A549 (cell line): ENCODE results near the gene CEACAM20.
"Not testable (repeated sequence)": the region's sequence is repeated elsewhere in the genome, so short reads cannot be mapped to it uniquely, and the experiment has no call there.

Experiments used
- CTCF ChIP-seq: fragments of >200 bp; sonication (Bioruptor Twin); formaldehyde crosslinking; IDR thresholded peaks from 3 replicates; pipeline ENCODE4 v1.5.1; 2016
- EP300 ChIP-seq, 2 experiments: fragments of >200 bp; sonication (Bioruptor Twin); formaldehyde crosslinking; IDR thresholded peaks; 2 replicates in 1 of 2; 3 replicates in 1 of 2; pipeline ENCODE4 v1.6.1; 2016 to 2017
- JUN ChIP-seq, 2 experiments: fragments of >200 bp; sonication (Bioruptor Twin); formaldehyde crosslinking; IDR thresholded peaks; 2 replicates in 1 of 2; 3 replicates in 1 of 2; pipeline ENCODE4 v1.6.1; 2016 to 2017
- KDM5A ChIP-seq: fragments of 200-600 bp; sonication (generic); IDR thresholded peaks from 2 replicates; pipeline ENCODE4 v1.6.1; 2016; ENCODE audit warnings: antibody characterized with exemption, mild to moderate bottlenecking
- MAX ChIP-seq: IDR thresholded peaks from 2 replicates; pipeline ENCODE4 v1.6.1; 2012
- PHF8 ChIP-seq: fragments of 200-600 bp; sonication (generic); IDR thresholded peaks from 2 replicates; pipeline ENCODE4 v1.6.1; 2016; ENCODE audit warnings: low read depth, mild to moderate bottlenecking, antibody characterized with exemption, moderate library complexity, borderline replicate concordance
- POLR2A ChIP-seq: IDR thresholded peaks from 2 replicates; pipeline ENCODE4 v1.6.1; 2012; ENCODE audit warnings: mild to moderate bottlenecking, low read length
- RAD21 ChIP-seq, 2 experiments: fragments of >200 bp in 1 of 2; sonication (Bioruptor Twin) in 1 of 2; formaldehyde crosslinking in 1 of 2; IDR thresholded peaks in 1 of 2; conservative IDR thresholded peaks in 1 of 2; 2 replicates in 1 of 2; 3 replicates in 1 of 2; pipeline ENCODE4 v1.6.1; 2012 to 2018; ENCODE audit warnings: inconsistent platforms in 1 of 2
- REST ChIP-seq: fragments of 200-600 bp; sonication (generic); IDR thresholded peaks from 2 replicates; pipeline ENCODE4 v1.6.1; 2016; ENCODE audit warnings: antibody characterized with exemption, mild to moderate bottlenecking, moderate library complexity
- RFX5 ChIP-seq: fragments of 450-650 bp; IDR thresholded peaks from 2 replicates; pipeline ENCODE4 v1.7.1; 2014; ENCODE audit warnings: antibody characterized with exemption, mild to moderate bottlenecking, moderate library complexity
- RNF2 ChIP-seq: fragments of 200-600 bp; sonication (generic); IDR thresholded peaks from 2 replicates; pipeline ENCODE4 v1.6.1; 2016; ENCODE audit warnings: low read depth, mild to moderate bottlenecking, antibody characterized with exemption, moderate library complexity, borderline replicate concordance
- SMC3 ChIP-seq: fragments of >200 bp; sonication (Bioruptor Twin); formaldehyde crosslinking; IDR thresholded peaks from 3 replicates; pipeline ENCODE4 v1.6.1; 2018; ENCODE audit warnings: inconsistent platforms
- USF2 ChIP-seq: fragments of 450-650 bp; IDR thresholded peaks from 2 replicates; pipeline ENCODE4 v1.6.1; 2014; ENCODE audit warnings: antibody characterized with exemption
- ZFP36 ChIP-seq: fragments of 450-650 bp; IDR thresholded peaks from 2 replicates; pipeline ENCODE4 v1.6.1; 2014; ENCODE audit warnings: borderline replicate concordance; ENCODE audit not compliant: partially characterized antibody

GRCh38 chr19:44563086-44563655 lies 33.7 kb upstream of the CEACAM20 start:
- not testable (repeated sequence) for TF ChIP-seq CTCF; POLR2A; USF2; MAX; RAD21 (conservative IDR thresholded peaks at IDR 0.05 in 1 of 2, IDR thresholded peaks at IDR 0.05 in 1 of 2); RNF2; EP300 (IDR thresholded peaks at IDR 0.05); KDM5A; JUN (IDR thresholded peaks at IDR 0.05); ZFP36; PHF8; REST; SMC3; RFX5
